Neuronal stem cell (in vitro differentiated cells): ENCODE data around the gene LDLRAD3.
A peak's percentile ranks its signal among the peaks of the same experiment; 100 is the strongest.

Experiments used
- DNase-seq: peaks from one replicate; pipeline ENCODE4 v3.0.0-alpha.2; 2013; ENCODE audit warnings: low spot score
- H2AFZ ChIP-seq: one replicate; pipeline ENCODE4 v1.6.1; 2013; ENCODE audit warnings: mild to moderate bottlenecking, low read length, inconsistent platforms
- H2AK5ac ChIP-seq: 2 replicates; pipeline ENCODE4 v1.6.1; 2013; ENCODE audit warnings: low read depth, mild to moderate bottlenecking, inconsistent platforms, low read length, moderate library complexity, mixed read lengths
- H2BK120ac ChIP-seq: 2 replicates; pipeline ENCODE4 v1.6.1; 2013; ENCODE audit warnings: low read depth, mild to moderate bottlenecking, inconsistent platforms, low read length, moderate library complexity, mixed read lengths
- H2BK12ac ChIP-seq: one replicate; pipeline ENCODE4 v1.6.1; 2013; ENCODE audit warnings: low read length, inconsistent platforms
- H2BK15ac ChIP-seq: 2 replicates; pipeline ENCODE4 v1.6.1; 2013; ENCODE audit warnings: mild to moderate bottlenecking, low read length, inconsistent platforms, mixed read lengths
- H2BK5ac ChIP-seq: one replicate; pipeline ENCODE4 v1.6.1; 2013; ENCODE audit warnings: inconsistent platforms, mild to moderate bottlenecking, low read length, moderate library complexity
- H3K14ac ChIP-seq: one replicate; pipeline ENCODE4 v1.6.1; 2013; ENCODE audit warnings: low read length, inconsistent platforms
- H3K18ac ChIP-seq: 2 replicates; pipeline ENCODE4 v1.6.1; 2013; ENCODE audit warnings: low read length, inconsistent platforms
- H3K23ac ChIP-seq: 2 replicates; pipeline ENCODE4 v1.6.1; 2013; ENCODE audit warnings: low read depth, mild to moderate bottlenecking, mixed read lengths, low read length, inconsistent platforms; ENCODE audit not compliant: poor library complexity
- H3K27ac ChIP-seq: replicated peaks from 3 replicates; pipeline ENCODE4 v1.5.1; 2013; ENCODE audit warnings: low read length, inconsistent platforms
- H3K27me3 ChIP-seq, 3 experiments: 2 replicates each; pipeline ENCODE4 v1.6.1; 2013; ENCODE audit warnings: low read length in 3 of 3, mild to moderate bottlenecking in 2 of 3, inconsistent platforms in 1 of 3, low read depth in 1 of 3, mixed read lengths in 1 of 3, moderate library complexity in 1 of 3; ENCODE audit not compliant: control insufficient read depth in 3 of 3, insufficient read depth in 3 of 3
- H3K36me3 ChIP-seq, 2 donors: replicated peaks in 1 of 2; 2 replicates each; pipeline ENCODE4 v1.6.1; 2013; ENCODE audit warnings: low read length in 2 of 2; ENCODE audit not compliant: control insufficient read depth in 2 of 2, insufficient read depth in 2 of 2
- H3K4ac ChIP-seq: 2 replicates; pipeline ENCODE4 v1.6.1; 2013; ENCODE audit warnings: inconsistent platforms, mild to moderate bottlenecking, low read length, moderate library complexity
- H3K4me1 ChIP-seq, 2 donors: 1 replicate in 1 of 2; 2 replicates in 1 of 2; pipeline ENCODE4 v1.6.1; 2013; ENCODE audit warnings: low read length in 2 of 2, low read depth in 1 of 2; ENCODE audit not compliant: control insufficient read depth in 2 of 2, insufficient read depth in 1 of 2
- H3K4me2 ChIP-seq: one replicate; pipeline ENCODE4 v1.6.1; 2013; ENCODE audit warnings: mild to moderate bottlenecking, low read length, inconsistent platforms; ENCODE audit not compliant: insufficient read depth, poor library complexity, severe bottlenecking
- H3K4me3 ChIP-seq, 2 donors: 2 replicates each; pipeline ENCODE4 v1.5.1; 2013; ENCODE audit warnings: low read length in 2 of 2, mild to moderate bottlenecking in 2 of 2, inconsistent platforms in 1 of 2, moderate library complexity in 1 of 2
- H3K79me1 ChIP-seq: one replicate; pipeline ENCODE4 v1.6.1; 2013; ENCODE audit warnings: low read depth, mild to moderate bottlenecking, inconsistent platforms, low read length, moderate library complexity
- H3K9ac ChIP-seq: one replicate; pipeline ENCODE4 v1.6.1; 2013; ENCODE audit warnings: mild to moderate bottlenecking, low read depth, low read length, inconsistent platforms; ENCODE audit not compliant: poor library complexity
- H3K9me3 ChIP-seq, 2 donors: replicated peaks in 1 of 2; 2 replicates each; pipeline versions ENCODE3 to v1.6.1; 2013; ENCODE audit warnings: low read length in 2 of 2, mild to moderate bottlenecking in 2 of 2, inconsistent platforms in 1 of 2, low read depth in 1 of 2, mixed read lengths in 1 of 2, moderate library complexity in 1 of 2; ENCODE audit not compliant: control insufficient read depth in 2 of 2, insufficient read depth in 1 of 2
- H4K8ac ChIP-seq: one replicate; pipeline ENCODE4 v1.6.1; 2013; ENCODE audit warnings: low read depth, mild to moderate bottlenecking, inconsistent platforms, low read length, moderate library complexity
- H4K91ac ChIP-seq: one replicate; pipeline ENCODE4 v1.6.1; 2013; ENCODE audit warnings: low read length, low read depth, mild to moderate bottlenecking, inconsistent platforms; ENCODE audit not compliant: poor library complexity
- WGBS, 2 donors: extraction: QIAGEN DNeasy Blood & Tissue Kit; methylation state at CpG; one replicate each; pipeline ENCODE4 v1.1.7; 2013; ENCODE audit warnings: missing lambda C conversion rate in 2 of 2, mixed read lengths in 1 of 2; ENCODE audit not compliant: insufficient read length in 2 of 2, insufficient replicate concordance in 1 of 2; ENCODE audit errors: extremely low coverage in 2 of 2; 5-methylcytosine and 5-hydroxymethylcytosine counted together

Gene LDLRAD3

DNA sequence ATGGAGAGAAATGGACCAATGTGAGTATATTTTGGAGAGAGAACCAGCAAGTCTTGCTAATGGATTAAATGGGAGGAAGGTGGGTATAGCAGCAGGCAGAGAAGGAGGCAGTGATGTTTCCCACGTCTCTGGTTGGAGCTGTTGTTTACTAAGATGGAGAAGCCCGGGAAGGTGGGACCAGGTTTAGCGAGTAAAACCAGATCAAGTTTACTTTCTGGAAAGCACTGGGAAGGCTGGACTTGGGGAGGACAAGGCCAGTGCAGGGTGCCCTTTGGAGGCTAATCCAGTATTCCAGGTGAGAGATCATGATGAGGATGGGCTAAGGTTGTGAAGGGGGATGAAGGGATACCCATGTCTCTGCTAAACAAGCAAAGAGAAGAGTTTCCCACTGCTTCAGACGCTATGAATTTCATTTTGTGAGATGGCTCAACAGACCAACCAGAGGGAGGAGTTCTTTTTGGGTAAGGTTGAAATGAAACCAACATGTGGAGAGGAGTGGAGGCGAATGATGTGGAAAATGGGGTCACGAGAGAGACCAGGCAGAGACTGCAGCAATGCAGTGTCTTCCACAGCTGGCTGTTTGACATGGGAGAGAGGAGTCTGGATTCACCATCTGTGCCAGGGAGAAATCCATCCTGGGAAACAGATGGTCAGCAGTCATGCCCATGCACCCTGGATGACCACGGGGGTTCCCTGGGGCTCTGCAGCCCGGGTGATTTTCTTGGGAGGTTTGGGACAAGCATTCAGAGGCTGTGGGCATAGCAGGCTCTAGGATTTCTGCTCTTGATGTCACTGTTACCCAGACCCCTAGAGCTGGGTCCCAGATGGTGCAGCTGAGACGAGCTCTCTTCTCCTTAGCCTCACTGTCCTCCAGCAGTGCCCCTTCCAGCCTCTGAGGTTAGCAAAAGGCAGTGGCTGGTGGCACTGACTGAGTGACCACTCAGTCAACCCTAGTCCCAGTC lies 320.4 kb downstream of the LDLRAD3 start:
- no CpG with 5 or more reads among the region's 9 CpGs for WGBS, 2 donors
- no peak overlapping the region for H3K4me3 ChIP-seq
- H2BK15ac ChIP-seq: no peak overlapping the region
- H3K36me3 ChIP-seq: no peaks in the 10 kb centered on the region
- H3K9ac ChIP-seq: no peak overlapping the region
- no peak overlapping the region for H4K8ac ChIP-seq
- H3K27ac ChIP-seq: no peak overlapping the region
- no peaks in the 10 kb centered on the region for H3K9me3 ChIP-seq
- no peak overlapping the region for H2AFZ ChIP-seq
- H3K4ac ChIP-seq: no peak overlapping the region
- no peak for DNase-seq
- no peak overlapping the region for H2AK5ac ChIP-seq
- H3K4me2 ChIP-seq: no peak overlapping the region
- no peak overlapping the region for H4K91ac ChIP-seq
- no peak overlapping the region for H3K23ac ChIP-seq
- no peak overlapping the region for H3K14ac ChIP-seq
- H2BK12ac ChIP-seq: no peak overlapping the region
- H3K18ac ChIP-seq: no peak overlapping the region
- H3K27me3 ChIP-seq: no peaks in the 10 kb centered on the region
- H2BK120ac ChIP-seq: no peak overlapping the region
- H3K79me1 ChIP-seq: no peaks in the 10 kb centered on the region
- H3K4me1 ChIP-seq: peaks cover 3 to 4% of the 10 kb centered on the region in 2 donors
- no peak overlapping the region for H2BK5ac ChIP-seq

DNA sequence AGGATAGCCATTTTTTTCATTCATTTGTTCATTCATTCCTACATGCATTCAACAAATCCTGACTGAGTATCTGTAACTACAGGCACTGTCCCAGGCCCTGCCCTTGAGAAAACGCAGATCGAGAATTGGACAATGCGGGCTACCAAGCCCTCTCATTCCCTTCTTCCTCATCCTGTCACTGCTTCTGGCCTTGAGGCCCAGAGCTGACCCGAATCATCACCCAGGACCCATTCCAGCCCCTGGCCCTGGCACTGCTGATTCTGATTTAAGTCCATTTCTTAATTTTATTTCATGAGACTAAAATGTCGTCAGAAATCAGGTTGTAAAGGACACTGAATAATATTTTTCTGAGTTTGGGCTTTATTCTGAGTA lies 321.1 kb downstream of the LDLRAD3 start:
- Histone ChIP-seq H3K4me2 (no peak overlapping the region), H3K27ac (no peak overlapping the region), H2AFZ (no peak overlapping the region), H3K9me3 (no peaks in the 10 kb centered on the region), H4K91ac (no peak overlapping the region), H3K18ac (no peak overlapping the region), H3K4me1 (peaks cover 3 to 4% of the 10 kb centered on the region in 2 donors), H2AK5ac (no peak overlapping the region), H3K23ac (no peak overlapping the region), H3K14ac (no peak overlapping the region), H3K36me3 (peaks cover 0 to 3% of the 10 kb centered on the region in 2 donors), H3K9ac (no peak overlapping the region), H2BK12ac (no peak overlapping the region), H2BK5ac (no peak overlapping the region), H2BK15ac (no peak overlapping the region), H3K4ac (no peak overlapping the region), H3K27me3 (no peaks in the 10 kb centered on the region), H4K8ac (no peak overlapping the region), H3K79me1 (no peaks in the 10 kb centered on the region), H3K4me3 (no peak overlapping the region), H2BK120ac (no peak overlapping the region)
- DNase-seq: no peak
- no CpG with 5 or more reads among the region's 5 CpGs for WGBS, 2 donors

DNA sequence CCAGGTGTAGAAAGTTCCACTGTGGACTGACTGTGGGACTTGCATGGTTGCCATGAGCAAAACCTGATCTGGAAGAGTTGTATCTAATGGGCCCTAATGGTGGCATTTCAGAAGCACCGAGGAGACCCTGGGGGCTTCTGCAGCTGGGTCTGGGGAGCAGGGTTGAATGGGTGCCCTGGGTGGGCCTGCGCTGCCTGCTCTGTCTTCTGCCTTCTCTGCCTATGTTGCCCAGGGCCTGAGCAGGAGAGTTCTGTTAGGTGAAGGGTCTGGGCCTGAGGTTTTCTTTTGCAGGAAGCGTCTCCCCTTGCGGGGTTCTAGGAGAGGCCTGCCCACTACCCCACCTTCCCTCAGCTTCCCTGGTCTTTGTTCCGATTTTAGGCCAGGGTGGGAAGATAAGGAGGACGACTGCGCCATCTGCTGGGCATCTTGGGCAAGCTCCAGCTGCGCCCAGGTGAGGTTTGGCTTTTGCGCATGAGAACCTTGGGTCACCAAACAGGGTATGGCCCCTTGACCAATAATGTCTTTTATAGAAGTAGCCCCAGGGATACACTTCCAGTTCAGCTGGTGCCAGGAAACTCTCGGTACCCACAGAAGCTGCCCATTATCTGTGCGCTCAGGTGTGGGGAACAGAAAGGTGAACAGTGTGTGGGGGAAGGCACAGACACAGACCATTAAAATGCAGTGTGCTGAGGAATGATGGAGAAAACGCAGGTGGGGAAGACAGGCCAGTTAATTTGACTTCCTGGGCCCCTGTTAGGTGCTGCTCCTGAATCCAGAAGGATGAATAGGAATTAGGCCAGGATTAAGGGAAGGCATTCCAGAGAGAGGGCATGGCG lies 322.1 kb downstream of the LDLRAD3 start:
- no CpG with 5 or more reads among the region's 13 CpGs for WGBS, 2 donors
- H3K4me1 ChIP-seq: peaks cover 3 to 4% of the 10 kb centered on the region in 2 donors

DNA sequence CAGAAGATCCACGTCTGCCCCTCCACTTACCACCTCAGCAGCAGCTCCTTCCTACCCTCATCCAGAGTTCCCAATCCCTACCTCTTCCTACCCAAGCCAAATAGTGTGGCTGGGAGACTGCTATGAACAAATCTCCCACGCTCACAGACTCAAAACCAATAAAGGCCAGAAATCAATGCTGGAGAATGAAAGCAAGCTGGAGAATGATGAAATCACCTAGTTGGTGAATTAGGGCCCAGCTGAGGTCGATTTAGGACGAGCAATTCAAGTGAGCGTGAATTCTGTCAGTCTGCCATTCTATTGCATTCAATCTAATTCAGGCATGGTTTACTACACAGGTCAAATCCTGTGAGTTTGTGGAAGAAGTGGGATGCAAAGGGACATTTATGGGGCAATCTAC lies 322.9 kb downstream of the LDLRAD3 start:
- Histone ChIP-seq H3K14ac (no peak overlapping the region), H3K4me3 (no peak overlapping the region), H2BK120ac (no peak overlapping the region), H2AFZ (no peak overlapping the region), H2BK5ac (no peak overlapping the region), H3K18ac (no peak overlapping the region), H3K4me1 (peaks cover 3 to 4% of the 10 kb centered on the region in 2 donors), H3K4me2 (no peak overlapping the region), H3K79me1 (no peaks in the 10 kb centered on the region), H2BK12ac (no peak overlapping the region), H3K4ac (no peak overlapping the region), H4K8ac (no peak overlapping the region), H3K9me3 (peaks cover 0 to 14% of the 10 kb centered on the region in 2 donors), H3K9ac (no peak overlapping the region), H3K27me3 (no peaks in the 10 kb centered on the region), H2AK5ac (no peak overlapping the region), H3K23ac (no peak overlapping the region), H2BK15ac (no peak overlapping the region), H3K27ac (no peak overlapping the region), H4K91ac (no peak overlapping the region), H3K36me3 (peaks cover 0 to 17% of the 10 kb centered on the region in 2 donors)
- WGBS, 2 donors: no CpG with 5 or more reads among the region's 5 CpGs
- DNase-seq: no peak

More for the DNA sequence above, 322.1 kb downstream of the LDLRAD3 start:
- peak; percentile 71 for DNase-seq
- H4K91ac ChIP-seq: no peak overlapping the region
- peak overlapping the region; percentile 84 for H3K18ac ChIP-seq
- no peaks in the 10 kb centered on the region for H3K27me3 ChIP-seq
- no peak overlapping the region for H4K8ac ChIP-seq
- no peak overlapping the region for H2BK15ac ChIP-seq
- peak overlapping the region; percentile 87 for H2AFZ ChIP-seq
- H3K4me3 ChIP-seq: no peak overlapping the region
- peak overlapping the region; percentile 37 for H2BK120ac ChIP-seq
- no peak overlapping the region for H3K4ac ChIP-seq
- H3K27ac ChIP-seq: no peak overlapping the region
- H3K23ac ChIP-seq: no peak overlapping the region
- no peak overlapping the region for H2BK12ac ChIP-seq
- H3K79me1 ChIP-seq: no peaks in the 10 kb centered on the region
- peaks cover 0 to 10% of the 10 kb centered on the region in 2 donors for H3K36me3 ChIP-seq
- no peak overlapping the region for H2BK5ac ChIP-seq
- no peak overlapping the region for H3K4me2 ChIP-seq
- no peak overlapping the region for H3K14ac ChIP-seq
- H3K9me3 ChIP-seq: peaks cover 0 to 8% of the 10 kb centered on the region in 2 donors
- no peak overlapping the region for H3K9ac ChIP-seq
- no peak overlapping the region for H2AK5ac ChIP-seq
